ENCODE data around the gene CCDC47.

The CCDC47 gene

DNA sequence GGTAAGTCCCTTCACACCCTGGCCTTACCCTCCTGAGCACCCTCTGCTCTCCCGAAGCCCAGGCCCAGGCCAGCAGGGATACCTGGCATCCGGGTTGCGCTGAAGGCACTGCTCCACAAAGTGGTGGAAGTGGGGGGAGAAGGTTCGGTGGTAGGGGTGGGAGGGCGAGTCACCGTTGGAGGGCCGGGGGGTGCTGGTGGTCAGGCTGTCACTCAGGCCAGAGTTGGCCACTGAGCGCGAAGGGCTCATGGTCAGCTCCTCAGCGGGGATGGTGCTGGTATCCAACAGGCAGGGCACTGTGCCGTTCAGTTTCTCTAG lies 69.2 kb downstream of the CCDC47 start:
- Histone ChIP-seq H3K4me3 (ENCODE audit: low read depth, low read length) (no peak overlapping the region), H3K27ac (ENCODE audit: extremely low read depth, low read depth, low read length) (no peak overlapping the region), H3K36me3 (ENCODE audit: control insufficient read depth in 2 of 2, insufficient read depth in 1 of 2, low read length in 2 of 2) (peaks cover 7 to 62% of the 10 kb centered on the region in 2 experiments), H3K9me3 (ENCODE audit: control insufficient read depth, insufficient read depth, low read depth, low read length) (no peaks in the 10 kb centered on the region), H3K4me1 (ENCODE audit: control insufficient read depth, insufficient read depth, low read length) (no peaks in the 10 kb centered on the region)
- ChIA-PET CTCF (no interaction called here), POLR2A (no interaction called here)
- TF ChIP-seq, protein P1, sequence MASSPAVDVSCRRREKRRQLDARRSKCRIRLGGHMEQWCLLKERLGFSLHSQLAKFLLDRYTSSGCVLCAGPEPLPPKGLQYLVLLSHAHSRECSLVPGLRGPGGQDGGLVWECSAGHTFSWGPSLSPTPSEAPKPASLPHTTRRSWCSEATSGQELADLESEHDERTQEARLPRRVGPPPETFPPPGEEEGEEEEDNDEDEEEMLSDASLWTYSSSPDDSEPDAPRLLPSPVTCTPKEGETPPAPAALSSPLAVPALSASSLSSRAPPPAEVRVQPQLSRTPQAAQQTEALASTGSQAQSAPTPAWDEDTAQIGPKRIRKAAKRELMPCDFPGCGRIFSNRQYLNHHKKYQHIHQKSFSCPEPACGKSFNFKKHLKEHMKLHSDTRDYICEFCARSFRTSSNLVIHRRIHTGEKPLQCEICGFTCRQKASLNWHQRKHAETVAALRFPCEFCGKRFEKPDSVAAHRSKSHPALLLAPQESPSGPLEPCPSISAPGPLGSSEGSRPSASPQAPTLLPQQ (tag by site-specific recombination; IDR thresholded peaks at IDR 0.05), result no peak
- TF ChIP-seq, protein P2, sequence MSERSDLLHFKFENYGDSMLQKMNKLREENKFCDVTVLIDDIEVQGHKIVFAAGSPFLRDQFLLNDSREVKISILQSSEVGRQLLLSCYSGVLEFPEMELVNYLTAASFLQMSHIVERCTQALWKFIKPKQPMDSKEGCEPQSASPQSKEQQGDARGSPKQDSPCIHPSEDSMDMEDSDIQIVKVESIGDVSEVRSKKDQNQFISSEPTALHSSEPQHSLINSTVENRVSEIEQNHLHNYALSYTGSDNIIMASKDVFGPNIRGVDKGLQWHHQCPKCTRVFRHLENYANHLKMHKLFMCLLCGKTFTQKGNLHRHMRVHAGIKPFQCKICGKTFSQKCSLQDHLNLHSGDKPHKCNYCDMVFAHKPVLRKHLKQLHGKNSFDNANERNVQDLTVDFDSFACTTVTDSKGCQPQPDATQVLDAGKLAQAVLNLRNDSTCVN (tag by site-specific recombination; optimal IDR thresholded peaks at IDR 0.05), result no peak

DNA sequence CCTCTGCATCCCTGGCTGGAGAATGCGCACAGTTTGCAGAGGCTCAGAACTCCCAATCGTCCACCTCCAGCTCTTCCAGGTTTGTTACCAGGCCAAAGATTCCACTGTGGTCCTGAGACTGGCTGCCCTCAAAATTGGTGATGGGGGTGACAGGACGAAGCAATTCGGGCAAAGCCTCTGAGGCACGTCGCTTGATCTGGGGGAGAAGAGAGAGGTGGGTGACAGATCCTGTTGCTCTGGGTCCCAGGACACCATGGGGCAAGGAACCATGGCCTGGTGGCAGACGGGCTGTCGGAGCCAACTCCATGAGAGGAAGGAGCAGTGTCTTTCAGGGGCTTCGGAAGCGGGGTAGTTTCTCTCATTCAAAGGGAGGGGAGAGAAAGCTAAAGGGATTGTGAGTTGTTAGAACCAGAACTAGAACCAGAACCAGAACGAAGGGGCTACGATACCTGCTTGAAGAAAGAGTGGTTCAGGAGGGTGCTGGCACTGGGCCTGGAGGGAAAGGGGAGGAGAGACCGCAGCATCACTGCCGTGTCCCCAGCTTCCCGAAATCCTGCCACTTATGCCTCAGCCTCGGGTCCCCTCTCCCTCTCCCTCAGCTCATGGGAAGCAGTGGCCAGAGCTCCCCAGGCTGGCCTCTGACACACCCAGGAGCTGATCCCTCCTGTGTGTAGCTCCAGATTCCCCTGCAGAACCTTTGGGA lies 69.7 kb downstream of the CCDC47 start:
- no peak for TF ChIP-seq ZNF510 (tag by site-specific recombination; IDR thresholded peaks at IDR 0.05; ENCODE audit: insufficient replicate concordance)
- TF ChIP-seq ZFP3 (tag by site-specific recombination; IDR thresholded peaks at IDR 0.05; ENCODE audit: low read depth), result no peak
- TF ChIP-seq, protein P3, sequence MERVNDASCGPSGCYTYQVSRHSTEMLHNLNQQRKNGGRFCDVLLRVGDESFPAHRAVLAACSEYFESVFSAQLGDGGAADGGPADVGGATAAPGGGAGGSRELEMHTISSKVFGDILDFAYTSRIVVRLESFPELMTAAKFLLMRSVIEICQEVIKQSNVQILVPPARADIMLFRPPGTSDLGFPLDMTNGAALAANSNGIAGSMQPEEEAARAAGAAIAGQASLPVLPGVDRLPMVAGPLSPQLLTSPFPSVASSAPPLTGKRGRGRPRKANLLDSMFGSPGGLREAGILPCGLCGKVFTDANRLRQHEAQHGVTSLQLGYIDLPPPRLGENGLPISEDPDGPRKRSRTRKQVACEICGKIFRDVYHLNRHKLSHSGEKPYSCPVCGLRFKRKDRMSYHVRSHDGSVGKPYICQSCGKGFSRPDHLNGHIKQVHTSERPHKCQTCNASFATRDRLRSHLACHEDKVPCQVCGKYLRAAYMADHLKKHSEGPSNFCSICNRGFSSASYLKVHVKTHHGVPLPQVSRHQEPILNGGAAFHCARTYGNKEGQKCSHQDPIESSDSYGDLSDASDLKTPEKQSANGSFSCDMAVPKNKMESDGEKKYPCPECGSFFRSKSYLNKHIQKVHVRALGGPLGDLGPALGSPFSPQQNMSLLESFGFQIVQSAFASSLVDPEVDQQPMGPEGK (tag by site-specific recombination; IDR thresholded peaks at IDR 0.05), result no peak
- no peak for TF ChIP-seq ZNF274 (IDR thresholded peaks at IDR 0.05; ENCODE audit: low read length)
- TF ChIP-seq ZNF274 (tag by site-specific recombination; IDR thresholded peaks at IDR 0.05; ENCODE audit: borderline replicate concordance), result no peak
- TF ChIP-seq ZNF629 (tag by site-specific recombination; IDR thresholded peaks at IDR 0.05), result no peak
- TF ChIP-seq ZNF211 (tag by site-specific recombination; IDR thresholded peaks at IDR 0.05; ENCODE audit: low read depth), result no peak
- TF ChIP-seq ZNF16 (tag by site-specific recombination; IDR thresholded peaks at IDR 0.05; ENCODE audit: low read depth), result no peak
- no peak for TF ChIP-seq ZNF747 (tag by site-specific recombination; IDR thresholded peaks at IDR 0.05)
- no peak for TF ChIP-seq ZNF529 (tag by site-specific recombination; IDR thresholded peaks at IDR 0.05; ENCODE audit: insufficient replicate concordance)
- TF ChIP-seq, protein P4, sequence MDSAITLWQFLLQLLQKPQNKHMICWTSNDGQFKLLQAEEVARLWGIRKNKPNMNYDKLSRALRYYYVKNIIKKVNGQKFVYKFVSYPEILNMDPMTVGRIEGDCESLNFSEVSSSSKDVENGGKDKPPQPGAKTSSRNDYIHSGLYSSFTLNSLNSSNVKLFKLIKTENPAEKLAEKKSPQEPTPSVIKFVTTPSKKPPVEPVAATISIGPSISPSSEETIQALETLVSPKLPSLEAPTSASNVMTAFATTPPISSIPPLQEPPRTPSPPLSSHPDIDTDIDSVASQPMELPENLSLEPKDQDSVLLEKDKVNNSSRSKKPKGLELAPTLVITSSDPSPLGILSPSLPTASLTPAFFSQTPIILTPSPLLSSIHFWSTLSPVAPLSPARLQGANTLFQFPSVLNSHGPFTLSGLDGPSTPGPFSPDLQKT (IDR thresholded peaks at IDR 0.05; ENCODE audit: borderline replicate concordance, low read depth, low read length), result no peak
- TF ChIP-seq, protein P5, sequence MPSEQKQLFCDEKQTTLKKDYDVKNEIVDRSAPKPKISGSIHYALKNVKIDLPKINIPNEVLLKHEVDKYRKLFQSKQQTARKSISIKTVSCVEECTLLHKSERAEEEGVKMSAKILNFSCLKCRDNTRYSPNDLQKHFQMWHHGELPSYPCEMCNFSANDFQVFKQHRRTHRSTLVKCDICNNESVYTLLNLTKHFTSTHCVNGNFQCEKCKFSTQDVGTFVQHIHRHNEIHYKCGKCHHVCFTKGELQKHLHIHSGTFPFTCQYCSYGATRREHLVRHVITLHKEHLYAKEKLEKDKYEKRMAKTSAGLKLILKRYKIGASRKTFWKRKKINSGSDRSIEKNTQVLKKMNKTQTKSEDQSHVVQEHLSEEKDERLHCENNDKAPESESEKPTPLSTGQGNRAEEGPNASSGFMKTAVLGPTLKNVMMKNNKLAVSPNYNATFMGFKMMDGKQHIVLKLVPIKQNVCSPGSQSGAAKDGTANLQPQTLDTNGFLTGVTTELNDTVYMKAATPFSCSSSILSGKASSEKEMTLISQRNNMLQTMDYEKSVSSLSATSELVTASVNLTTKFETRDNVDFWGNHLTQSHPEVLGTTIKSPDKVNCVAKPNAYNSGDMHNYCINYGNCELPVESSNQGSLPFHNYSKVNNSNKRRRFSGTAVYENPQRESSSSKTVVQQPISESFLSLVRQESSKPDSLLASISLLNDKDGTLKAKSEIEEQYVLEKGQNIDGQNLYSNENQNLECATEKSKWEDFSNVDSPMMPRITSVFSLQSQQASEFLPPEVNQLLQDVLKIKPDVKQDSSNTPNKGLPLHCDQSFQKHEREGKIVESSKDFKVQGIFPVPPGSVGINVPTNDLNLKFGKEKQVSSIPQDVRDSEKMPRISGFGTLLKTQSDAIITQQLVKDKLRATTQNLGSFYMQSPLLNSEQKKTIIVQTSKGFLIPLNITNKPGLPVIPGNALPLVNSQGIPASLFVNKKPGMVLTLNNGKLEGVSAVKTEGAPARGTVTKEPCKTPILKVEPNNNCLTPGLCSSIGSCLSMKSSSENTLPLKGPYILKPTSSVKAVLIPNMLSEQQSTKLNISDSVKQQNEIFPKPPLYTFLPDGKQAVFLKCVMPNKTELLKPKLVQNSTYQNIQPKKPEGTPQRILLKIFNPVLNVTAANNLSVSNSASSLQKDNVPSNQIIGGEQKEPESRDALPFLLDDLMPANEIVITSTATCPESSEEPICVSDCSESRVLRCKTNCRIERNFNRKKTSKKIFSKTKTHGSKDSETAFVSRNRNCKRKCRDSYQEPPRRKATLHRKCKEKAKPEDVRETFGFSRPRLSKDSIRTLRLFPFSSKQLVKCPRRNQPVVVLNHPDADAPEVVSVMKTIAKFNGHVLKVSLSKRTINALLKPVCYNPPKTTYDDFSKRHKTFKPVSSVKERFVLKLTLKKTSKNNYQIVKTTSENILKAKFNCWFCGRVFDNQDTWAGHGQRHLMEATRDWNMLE (tag by site-specific recombination; conservative IDR thresholded peaks at IDR 0.05; ENCODE audit: low read depth), result no peak
- Histone ChIP-seq H3K9me3 (ENCODE audit: control insufficient read depth, insufficient read depth, low read depth, low read length) (no peaks in the 10 kb centered on the region), H3K4me3 (ENCODE audit: low read depth, low read length) (no peak overlapping the region), H3K27ac (ENCODE audit: extremely low read depth, low read depth, low read length) (no peak overlapping the region), H3K36me3 (ENCODE audit: control insufficient read depth in 2 of 2, insufficient read depth in 1 of 2, low read length in 2 of 2) (peaks cover 5 to 57% of the 10 kb centered on the region in 2 experiments), H3K4me1 (ENCODE audit: control insufficient read depth, insufficient read depth, low read length) (peaks cover 3% of the 10 kb centered on the region; the same call in 1 of the 2 replicates)
- POLR2A ChIA-PET, result interaction anchor here (0.5 to 0.6 kb wide), 2 partner anchors 46 to 58 kb away, joined by 3 read pairs; no protein-coding TSS in a partner anchor
- CTCF ChIA-PET, result interaction anchor here (0.6 kb wide), 1 partner anchor 10 kb away, joined by 5 read pairs; no protein-coding TSS in a partner anchor
